ENCODE data around the gene NUDT1. TPM values are rescaled to one million over a fixed set of nuclear protein-coding genes. Genes with fewer than 3 reads are reported as not detected.

The NUDT1 gene
- total RNA-seq, 1 experiment from 2014 or later: 71.2 TPM

GRCh38 chr7:2213551-2214215 is 28.3 kb upstream of the NUDT1 start:
- no peak for DNase-seq
- Histone ChIP-seq H3K27ac (no peak overlapping the region), H3K36me3 (peaks cover 67% of the 10 kb centered on the region), H3K4me3 (no peak overlapping the region), H3K9me3 (replicated peaks) (no peaks in the 10 kb centered on the region), H3K27me3 (no peaks in the 10 kb centered on the region), H3K4me1 (no peaks in the 10 kb centered on the region)

DNA sequence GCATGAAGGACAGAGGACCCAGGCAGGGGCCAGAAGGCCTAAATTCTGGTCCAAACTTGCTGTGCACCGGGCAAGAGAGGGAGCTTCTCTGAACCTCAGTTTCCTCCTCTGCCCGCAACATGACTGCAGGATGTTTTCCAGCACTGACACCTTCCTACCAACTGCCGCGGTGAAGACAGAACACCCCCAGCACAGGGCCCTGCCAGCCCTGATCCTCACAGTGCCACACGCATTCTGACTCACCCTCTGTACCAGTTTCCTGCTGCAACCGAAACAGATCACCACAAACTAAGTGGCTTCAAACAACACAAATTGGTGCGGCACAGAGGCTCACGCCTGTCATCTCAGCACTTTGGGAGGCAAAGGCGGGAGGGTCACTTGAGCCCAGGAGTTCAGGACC is 27.4 kb upstream of the NUDT1 start:
- no peaks in the 10 kb centered on the region for H3K4me1 ChIP-seq
- H3K27ac ChIP-seq: no peak overlapping the region
- no peaks in the 10 kb centered on the region for H3K27me3 ChIP-seq
- no peaks in the 10 kb centered on the region for H3K9me3 ChIP-seq (replicated peaks)
- peaks cover 64% of the 10 kb centered on the region for H3K36me3 ChIP-seq
- H3K4me3 ChIP-seq: no peak overlapping the region
- no peak for DNase-seq

GRCh38 chr7:2215851-2216250 is 26.2 kb upstream of the NUDT1 start:
- Histone ChIP-seq H3K4me3 (no peak overlapping the region), H3K4me1 (no peaks in the 10 kb centered on the region), H3K27me3 (no peaks in the 10 kb centered on the region), H3K27ac (no peak overlapping the region), H3K36me3 (peaks cover 68% of the 10 kb centered on the region), H3K9me3 (replicated peaks) (no peaks in the 10 kb centered on the region)
- no peak for DNase-seq

DNA sequence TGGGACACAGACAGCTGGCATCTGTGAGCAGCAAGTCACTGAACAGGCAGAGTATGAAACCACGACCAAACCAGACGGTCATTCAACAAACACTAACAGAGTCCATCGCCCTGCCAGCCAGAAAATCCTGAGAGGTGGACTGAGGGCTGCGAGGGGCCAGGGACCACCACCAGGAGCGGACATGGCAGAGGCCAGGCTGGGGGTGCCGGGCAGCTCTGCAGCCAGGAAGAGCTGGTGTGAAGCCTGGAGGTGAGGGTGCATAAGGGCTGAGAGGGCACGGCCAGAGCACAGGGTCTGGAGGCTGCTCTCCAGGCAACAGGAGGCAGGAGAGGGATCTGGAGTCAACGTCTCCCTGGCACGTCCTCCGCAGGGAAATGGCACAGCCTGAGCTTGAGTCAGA is 24.8 kb upstream of the NUDT1 start:
- no peak for DNase-seq
- H3K36me3 ChIP-seq: peaks cover 63% of the 10 kb centered on the region
- H3K9me3 ChIP-seq (replicated peaks): no peaks in the 10 kb centered on the region
- no peaks in the 10 kb centered on the region for H3K4me1 ChIP-seq
- H3K27ac ChIP-seq: no peak overlapping the region
- no peaks in the 10 kb centered on the region for H3K27me3 ChIP-seq
- H3K4me3 ChIP-seq: no peak overlapping the region

GRCh38 chr7:2217716-2218443 is 24.1 kb upstream of the NUDT1 start:
- Histone ChIP-seq H3K36me3 (peaks cover 59% of the 10 kb centered on the region), H3K27me3 (no peaks in the 10 kb centered on the region), H3K27ac (no peak overlapping the region), H3K4me1 (no peaks in the 10 kb centered on the region), H3K9me3 (replicated peaks) (no peaks in the 10 kb centered on the region), H3K4me3 (no peak overlapping the region)
- DNase-seq: no peak

DNA sequence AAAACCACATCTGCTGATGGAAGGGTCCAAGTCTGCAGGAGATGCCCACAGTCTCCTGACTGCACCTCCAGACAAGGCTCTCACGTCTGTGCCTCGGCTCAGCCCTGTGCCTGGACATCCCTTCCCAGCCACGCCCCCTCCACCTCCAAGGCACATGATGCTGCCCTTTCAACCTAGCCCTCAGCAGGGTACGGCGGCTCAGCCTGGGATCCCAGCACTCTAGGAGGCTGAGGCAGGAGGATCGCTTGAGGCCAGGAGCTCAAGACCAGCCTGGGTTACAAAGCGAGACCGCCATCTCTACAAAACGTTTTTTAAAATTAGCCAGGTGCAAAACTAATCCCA is 23.6 kb upstream of the NUDT1 start:
- no peaks in the 10 kb centered on the region for H3K27me3 ChIP-seq
- H3K27ac ChIP-seq: no peak overlapping the region
- H3K9me3 ChIP-seq (replicated peaks): no peaks in the 10 kb centered on the region
- no peak overlapping the region for H3K4me3 ChIP-seq
- no peaks in the 10 kb centered on the region for H3K4me1 ChIP-seq
- peaks cover 58% of the 10 kb centered on the region for H3K36me3 ChIP-seq
- no peak for DNase-seq

DNA sequence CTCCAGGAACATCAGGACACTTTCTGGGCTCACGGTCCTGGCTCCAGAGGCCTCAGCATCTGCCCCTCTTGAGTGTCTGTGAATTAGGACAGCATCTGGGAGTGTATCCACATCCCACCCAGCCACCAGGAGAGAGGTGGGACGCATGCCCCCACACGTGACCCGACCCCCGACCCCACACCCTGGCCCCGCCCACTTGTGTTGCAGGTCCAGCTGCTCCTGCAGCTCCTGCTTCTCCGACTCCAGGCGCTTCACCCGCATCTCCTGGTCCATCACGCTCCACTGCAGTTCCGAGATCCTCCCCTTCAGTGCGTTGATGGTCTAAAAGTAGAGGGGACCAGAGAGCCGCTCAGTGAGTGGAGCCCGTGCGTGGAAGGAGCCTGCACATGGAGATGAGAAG is 22.9 kb upstream of the NUDT1 start:
- Histone ChIP-seq H3K4me3 (no peak overlapping the region), H3K27ac (no peak overlapping the region), H3K27me3 (no peaks in the 10 kb centered on the region), H3K9me3 (replicated peaks) (no peaks in the 10 kb centered on the region), H3K4me1 (no peaks in the 10 kb centered on the region), H3K36me3 (peaks cover 57% of the 10 kb centered on the region)
- DNase-seq: no peak

DNA sequence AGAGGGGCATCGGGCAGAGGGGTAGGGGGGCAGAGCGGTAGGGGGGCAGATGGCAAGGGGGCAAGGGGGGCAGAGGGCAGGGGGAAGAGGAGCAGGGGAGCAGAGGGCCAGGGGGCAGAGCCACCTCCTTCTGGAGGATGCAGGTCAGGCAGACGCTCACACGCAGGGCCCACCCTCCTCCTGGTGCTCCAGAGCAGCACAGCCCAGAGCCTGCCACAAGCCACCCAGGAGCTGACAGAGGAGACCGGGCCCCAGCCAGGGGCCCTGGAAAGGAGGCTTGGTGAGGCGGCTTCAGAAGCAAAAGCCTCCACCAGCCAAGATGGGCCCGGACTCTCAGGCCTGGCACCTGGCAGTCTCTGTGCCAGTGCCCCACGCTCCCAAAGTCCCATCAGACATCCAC is 22.4 kb upstream of the NUDT1 start:
- DNase-seq: no peak
- no peaks in the 10 kb centered on the region for H3K9me3 ChIP-seq (replicated peaks)
- no peak overlapping the region for H3K4me3 ChIP-seq
- no peaks in the 10 kb centered on the region for H3K4me1 ChIP-seq
- H3K36me3 ChIP-seq: peaks cover 52% of the 10 kb centered on the region
- no peaks in the 10 kb centered on the region for H3K27me3 ChIP-seq
- no peak overlapping the region for H3K27ac ChIP-seq

DNA sequence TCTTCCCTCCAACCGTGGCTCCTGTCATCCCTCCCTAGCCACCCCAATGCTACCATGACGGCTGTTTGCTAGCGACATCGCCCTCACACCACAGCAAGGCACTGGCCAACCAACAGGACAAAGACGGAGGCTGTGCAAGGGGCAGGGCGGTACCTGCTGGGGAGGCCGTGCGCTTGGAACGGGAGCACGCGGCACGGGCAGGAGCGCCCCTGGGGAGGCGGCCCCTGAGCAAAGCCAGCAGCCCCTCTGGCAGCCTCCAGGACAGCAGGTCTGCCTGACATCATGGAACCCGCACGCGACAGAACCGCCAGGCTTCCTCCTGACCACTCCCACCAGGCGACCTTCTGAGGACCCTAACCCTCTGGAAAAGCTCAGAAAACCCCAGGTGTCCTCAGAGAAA is 22.0 kb upstream of the NUDT1 start:
- Histone ChIP-seq H3K9me3 (replicated peaks) (no peaks in the 10 kb centered on the region), H3K36me3 (peaks cover 48% of the 10 kb centered on the region), H3K4me3 (no peak overlapping the region), H3K27ac (no peak overlapping the region), H3K4me1 (no peaks in the 10 kb centered on the region), H3K27me3 (no peaks in the 10 kb centered on the region)
- DNase-seq: no peak

- no peaks in the 10 kb centered on the region for H3K4me1 ChIP-seq
- peaks cover 46% of the 10 kb centered on the region for H3K36me3 ChIP-seq
- DNase-seq: no peak
- no peak overlapping the region for H3K27ac ChIP-seq
- H3K9me3 ChIP-seq (replicated peaks): no peaks in the 10 kb centered on the region
- no peak overlapping the region for H3K4me3 ChIP-seq
- H3K27me3 ChIP-seq: no peaks in the 10 kb centered on the region
Observed at GRCh38 chr7:2220506-2220905, 21.5 kb upstream of the NUDT1 start.

DNA sequence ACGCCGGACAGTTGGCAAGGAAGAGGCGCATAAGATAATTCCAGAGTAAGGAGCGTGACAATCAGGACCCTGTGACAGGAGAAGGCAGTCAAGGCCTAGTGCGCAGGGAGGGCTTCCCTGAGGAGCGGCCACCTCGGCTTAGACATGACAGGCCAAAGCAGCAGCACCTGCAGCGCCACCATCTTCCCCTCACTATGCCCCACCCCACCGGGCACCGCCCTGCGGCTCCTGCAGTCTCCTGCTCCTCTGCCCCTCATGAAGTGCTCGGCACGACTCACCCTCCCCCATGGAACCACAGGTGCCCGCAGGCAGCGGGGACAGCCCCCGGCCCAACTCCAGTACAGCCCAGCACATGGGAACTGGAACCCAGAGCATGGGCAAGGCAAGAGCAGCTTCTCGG is 21.1 kb upstream of the NUDT1 start:
- Histone ChIP-seq H3K36me3 (peaks cover 46% of the 10 kb centered on the region), H3K4me3 (no peak overlapping the region), H3K27ac (no peak overlapping the region), H3K4me1 (no peaks in the 10 kb centered on the region), H3K9me3 (replicated peaks) (no peaks in the 10 kb centered on the region), H3K27me3 (no peaks in the 10 kb centered on the region)
- no peak for DNase-seq

DNA sequence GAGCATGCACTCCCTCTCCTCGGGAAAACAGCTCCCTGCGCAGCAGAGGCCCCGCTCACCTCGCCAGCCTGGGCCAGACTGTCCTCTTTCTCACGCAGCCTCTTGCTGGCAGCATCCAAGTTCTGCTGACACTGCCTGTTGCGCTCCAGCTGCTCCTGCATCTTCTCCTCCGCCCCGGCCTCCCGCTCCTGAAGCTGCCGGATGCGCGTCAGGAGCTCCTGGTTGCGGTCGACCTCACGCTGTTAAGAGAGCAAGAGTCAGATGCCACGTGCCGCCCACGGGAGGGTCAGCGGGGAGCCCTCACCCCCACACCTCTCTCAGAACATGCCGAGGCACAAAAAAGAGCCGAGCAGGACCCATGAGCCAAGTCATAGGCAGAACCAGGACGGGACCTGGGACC is 19.5 kb upstream of the NUDT1 start:
- Histone ChIP-seq H3K27me3 (no peaks in the 10 kb centered on the region), H3K9me3 (replicated peaks) (no peaks in the 10 kb centered on the region), H3K36me3 (peaks cover 41% of the 10 kb centered on the region), H3K4me1 (no peaks in the 10 kb centered on the region), H3K27ac (no peak overlapping the region), H3K4me3 (no peak overlapping the region)
- no peak for DNase-seq

- Histone ChIP-seq H3K27ac (no peak overlapping the region), H3K9me3 (replicated peaks) (no peaks in the 10 kb centered on the region), H3K36me3 (peaks cover 38% of the 10 kb centered on the region), H3K4me1 (no peaks in the 10 kb centered on the region), H3K4me3 (no peak overlapping the region), H3K27me3 (no peaks in the 10 kb centered on the region)
- DNase-seq: no peak
Observed at GRCh38 chr7:2223321-2223720, 18.7 kb upstream of the NUDT1 start.

GRCh38 chr7:2224491-2224928 is 17.5 kb upstream of the NUDT1 start:
- no peak overlapping the region for H3K4me3 ChIP-seq
- H3K27ac ChIP-seq: no peak overlapping the region
- peaks cover 35% of the 10 kb centered on the region for H3K36me3 ChIP-seq
- H3K9me3 ChIP-seq (replicated peaks): no peaks in the 10 kb centered on the region
- H3K4me1 ChIP-seq: no peaks in the 10 kb centered on the region
- no peak for DNase-seq
- H3K27me3 ChIP-seq: no peaks in the 10 kb centered on the region

DNA sequence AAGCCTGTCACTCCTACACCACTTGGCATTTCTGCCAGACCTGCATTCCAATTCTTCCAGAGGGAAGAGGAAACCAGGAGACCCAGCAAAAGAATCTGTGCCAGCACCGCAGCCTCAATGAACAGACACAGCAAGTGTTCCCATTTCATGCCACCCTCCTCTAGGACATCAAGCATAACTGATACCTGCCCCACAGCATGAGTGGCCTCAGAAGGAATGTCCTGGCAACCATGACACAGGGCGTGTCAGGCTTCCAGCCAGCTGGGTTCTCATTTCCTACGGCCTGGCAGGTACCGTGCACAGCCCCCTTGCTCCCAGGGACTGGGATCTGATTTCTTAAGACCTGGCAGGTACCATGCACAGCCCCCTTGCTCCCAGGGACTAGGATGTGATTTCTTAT is 17.1 kb upstream of the NUDT1 start:
- DNase-seq: no peak
- H3K9me3 ChIP-seq (replicated peaks): no peaks in the 10 kb centered on the region
- H3K27me3 ChIP-seq: no peaks in the 10 kb centered on the region
- no peaks in the 10 kb centered on the region for H3K4me1 ChIP-seq
- H3K27ac ChIP-seq: no peak overlapping the region
- peaks cover 35% of the 10 kb centered on the region for H3K36me3 ChIP-seq
- no peak overlapping the region for H3K4me3 ChIP-seq

DNA sequence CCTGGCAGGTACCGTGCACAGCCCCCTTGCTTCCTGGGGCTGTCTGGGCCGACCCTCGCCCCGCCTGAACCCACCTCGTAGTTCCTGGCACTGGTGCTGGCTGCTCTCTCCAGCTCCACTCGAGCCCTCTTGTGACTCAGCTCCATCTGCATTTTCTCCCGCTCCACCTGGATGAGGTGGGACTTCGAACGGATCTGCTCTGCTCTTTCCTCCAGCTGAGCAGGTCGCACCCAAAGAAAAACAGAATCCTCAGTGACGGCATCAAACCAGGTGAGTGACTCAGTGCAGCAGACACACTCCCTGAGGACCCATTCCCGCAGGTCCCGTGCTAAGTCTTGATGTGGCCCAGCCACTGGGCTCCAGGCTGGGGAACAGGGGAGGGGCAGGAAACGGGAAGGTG is 16.7 kb upstream of the NUDT1 start:
- no peak for DNase-seq
- Histone ChIP-seq H3K27ac (no peak overlapping the region), H3K36me3 (peaks cover 35% of the 10 kb centered on the region), H3K27me3 (no peaks in the 10 kb centered on the region), H3K9me3 (replicated peaks) (no peaks in the 10 kb centered on the region), H3K4me1 (no peaks in the 10 kb centered on the region), H3K4me3 (no peak overlapping the region)

All from SJCRH30 (cell line).